HepG2 (cell line): ENCODE data around the gene FAM3C.

Experiments used
- AKNA ChIP-seq: sonication (generic); formaldehyde crosslinking; IDR thresholded peaks from 2 replicates; pipeline ENCODE4 v1.4.0; 2020; ENCODE audit warnings: missing genetic modification reagents, borderline replicate concordance
- CTCF ChIP-seq: sonication (generic); formaldehyde crosslinking; IDR thresholded peaks from 2 replicates; pipeline ENCODE4 v1.5.0; 2020; ENCODE audit warnings: mild to moderate bottlenecking, missing genetic modification reagents, moderate library complexity
- FOXO4 ChIP-seq: sonication (generic); formaldehyde crosslinking; conservative IDR thresholded peaks from 2 replicates; pipeline ENCODE4 v1.8.1; 2023; ENCODE audit warnings: missing genetic modification reagents
- RFX1 ChIP-seq: fragments of 450-650 bp; IDR thresholded peaks from 2 replicates; pipeline ENCODE4 v1.6.1; 2017
- XRCC5 ChIP-seq: fragments of 200-400 bp; formaldehyde crosslinking; optimal IDR thresholded peaks from 2 replicates; pipeline ENCODE3; 2017; ENCODE audit warnings: mild to moderate bottlenecking, low read length
- ZNF773 ChIP-seq: sonication (generic); formaldehyde crosslinking; IDR thresholded peaks from 2 replicates; pipeline ENCODE4 v1.4.0; 2020; ENCODE audit warnings: missing genetic modification reagents, borderline replicate concordance

- TF ChIP-seq RFX1 (no peak), ZNF773 (CRISPR knock-in tag) (no peak), CTCF (CRISPR knock-in tag) (no peak), AKNA (CRISPR knock-in tag) (no peak), XRCC5 (no peak), FOXO4 (CRISPR knock-in tag) (no peak)
Measured at GRCh38 chr7:121313793-121314676, 82.1 kb downstream of the FAM3C start.
